Omental fat pad (tissue), 4 donors: Measurements from ENCODE around the gene KRT13. TPM values are rescaled to one million over a fixed set of nuclear protein-coding genes. Genes with fewer than 3 reads are reported as not detected.
"Not testable (repeated sequence)": the region's sequence is repeated elsewhere in the genome, so short reads cannot be mapped to it uniquely, and the experiment has no call there.

ENCODE experiments used
- ATAC-seq: fragments of 150-250 bp; one replicate; pipeline ENCODE4 v1.9.1; 2016; ENCODE audit warnings: mild to moderate bottlenecking, moderate library complexity; ENCODE audit not compliant: low FRiP score
- DNase-seq: peaks from one replicate; pipeline ENCODE4 v3.0.0-alpha.2; 2019; ENCODE audit warnings: low spot score
- CTCF ChIP-seq, 3 donors: fragments of 450-650 bp; IDR thresholded peaks; one replicate each; pipeline ENCODE4 v1.5.1; 2016 to 2017; ENCODE audit warnings: antibody characterized with exemption in 3 of 3, mild to moderate bottlenecking in 3 of 3, moderate library complexity in 2 of 3
- total RNA-seq, 4 donors: library from RNA; depleted of rRNA; stranded (reverse); fragments of >200 nt; gene quantifications; one replicate each; pipeline ENCODE4 v1.1.0, GENCODE V29; 2016

The KRT13 gene
- total RNA-seq, 4 donors from 2014 or later, result 0.65 TPM; not detected in 3

DNA sequence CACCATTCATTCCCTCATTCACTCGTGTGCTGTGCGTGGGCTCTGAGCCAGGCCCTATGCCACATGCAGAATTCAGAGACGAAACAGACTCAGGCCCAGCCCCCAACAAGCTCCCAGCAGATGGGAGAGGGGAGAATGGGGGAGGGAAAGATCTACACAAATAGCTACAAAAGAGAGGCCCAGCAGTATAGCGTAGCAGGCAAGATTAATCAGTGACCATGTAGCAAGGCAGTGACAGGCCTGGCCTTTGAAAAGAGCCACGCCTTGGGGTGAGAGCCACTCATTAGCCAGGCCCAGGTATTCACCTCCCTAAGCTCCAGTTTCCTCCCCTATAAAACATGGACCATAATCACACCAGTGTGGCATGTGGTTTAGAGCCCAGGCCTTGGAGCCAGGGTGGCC, 39.1 kb upstream of the KRT13 start:
- ATAC-seq (no peak), DNase-seq (no peak)
- TF ChIP-seq CTCF (IDR thresholded peaks at IDR 0.05), result no peak

DNA sequence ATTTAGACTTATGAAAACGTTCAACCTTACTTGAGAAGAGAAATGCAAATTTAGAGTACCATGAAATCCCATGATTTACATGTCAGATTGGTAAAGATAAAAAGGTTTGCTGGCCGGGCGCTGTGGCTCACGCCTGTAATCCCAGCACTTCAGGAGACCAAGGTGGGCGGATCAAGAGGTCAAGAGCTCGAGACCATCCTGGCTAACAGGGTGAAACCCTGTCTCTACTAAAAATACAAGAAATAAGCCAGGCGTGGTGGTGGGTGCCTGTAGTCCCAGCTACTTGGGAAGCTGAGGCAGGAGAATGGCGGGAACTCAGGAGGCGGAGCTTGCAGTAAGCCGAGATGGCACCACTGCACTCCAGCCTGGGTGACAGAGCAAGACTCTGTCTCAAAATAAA, 37.4 kb upstream of the KRT13 start:
- DNase-seq, ATAC-seq: not testable (repeated sequence)

- DNase-seq (no peak), ATAC-seq (no peak)
- TF ChIP-seq CTCF (IDR thresholded peaks at IDR 0.05), result no peak
These were observed 36.9 kb upstream of the KRT13 start for GRCh38 chr17:41542357-41542756.

GRCh38 chr17:41540921-41541625, 35.7 kb upstream of the KRT13 start:
- ATAC-seq, result no peak
- TF ChIP-seq CTCF (IDR thresholded peaks at IDR 0.05), result no peak
- DNase-seq, result no peak

- ATAC-seq, result no peak
- no peak for DNase-seq
- no peak for TF ChIP-seq CTCF (IDR thresholded peaks at IDR 0.05)
These were observed 34.7 kb upstream of the KRT13 start for GRCh38 chr17:41539979-41540701.

GRCh38 chr17:41539071-41539492, 33.7 kb upstream of the KRT13 start:
- ATAC-seq, result peak; percentile 16
- no peak for TF ChIP-seq CTCF (IDR thresholded peaks at IDR 0.05)
- no peak for DNase-seq

DNA sequence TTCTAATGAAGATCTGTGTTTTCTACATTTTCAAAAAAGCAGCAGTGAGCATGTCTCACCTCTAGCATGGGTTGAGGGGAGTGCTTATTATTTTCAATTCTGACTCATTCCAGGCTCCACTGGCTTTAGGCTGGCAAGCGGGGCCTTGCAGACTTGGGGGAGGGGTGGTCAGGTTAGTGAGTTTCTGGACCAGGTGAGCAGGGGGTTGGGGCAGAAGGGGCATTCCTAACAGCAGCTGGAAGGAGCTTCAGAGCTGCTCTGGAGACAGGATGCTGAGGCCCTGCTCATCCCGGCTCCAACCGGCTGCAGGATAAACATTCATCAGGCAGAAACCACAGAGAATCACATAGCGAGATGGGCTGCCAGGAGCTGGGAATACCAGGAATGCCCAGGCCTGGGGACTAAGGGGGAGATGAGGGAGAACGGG, 33.2 kb upstream of the KRT13 start:
- ATAC-seq (peak; percentile 80), DNase-seq (no peak)
- TF ChIP-seq CTCF (IDR thresholded peaks at IDR 0.05), result no peak
